Peyer's patch (tissue), 4 donors: Measurements from ENCODE around the gene NBEAL2.

Experiments used
- CTCF ChIP-seq, 6 experiments: fragments of 450-650 bp in 4 of 6; fragments of 200-600 bp in 2 of 6; sonication (generic) in 1 of 6; IDR thresholded peaks; one replicate each; pipeline ENCODE4 v1.5.1; 2017 to 2019; ENCODE audit warnings: antibody characterized with exemption in 6 of 6, mild to moderate bottlenecking in 3 of 6, moderate library complexity in 1 of 6
- POLR2A ChIP-seq, 2 donors: fragments of 450-650 bp; IDR thresholded peaks; one replicate each; pipeline ENCODE4 v1.5.1; 2017; ENCODE audit warnings: antibody characterized with exemption in 2 of 2, mild to moderate bottlenecking in 2 of 2, moderate library complexity in 2 of 2

DNA sequence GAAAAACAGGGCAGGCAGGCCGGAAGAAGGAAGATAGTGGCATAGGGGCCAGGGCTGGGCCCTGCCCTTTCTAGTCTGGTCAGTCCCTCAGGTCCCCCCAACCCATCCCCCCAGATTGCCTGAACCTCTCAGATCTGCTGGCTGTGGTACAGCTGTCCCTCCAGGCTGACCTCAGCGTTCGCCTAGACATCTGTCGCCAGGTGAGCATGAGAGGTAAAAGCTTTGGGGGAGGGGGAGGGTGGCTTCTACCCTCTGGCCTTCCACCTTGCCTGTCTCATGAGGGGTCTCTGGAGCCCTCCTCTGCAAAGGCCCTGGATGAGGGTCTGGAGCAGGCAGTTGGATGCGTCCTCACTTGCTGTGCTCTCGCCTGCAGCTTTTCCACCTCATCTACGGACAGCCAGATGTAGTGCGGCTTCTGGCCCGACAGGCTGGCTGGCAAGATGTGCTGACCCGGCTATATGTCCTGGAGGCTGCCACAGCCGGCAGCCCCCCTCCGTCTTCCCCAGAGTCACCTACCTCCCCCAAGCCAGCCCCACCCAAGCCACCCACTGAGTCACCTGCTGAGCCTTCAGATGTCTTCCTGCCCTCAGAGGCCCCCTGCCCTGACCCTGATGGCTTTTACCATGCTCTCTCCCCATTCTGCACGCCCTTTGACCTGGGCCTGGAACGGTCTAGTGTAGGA, 20.2 kb downstream of the NBEAL2 start:
- TF ChIP-seq CTCF (IDR thresholded peaks at IDR 0.05) (no peak), POLR2A (IDR thresholded peaks at IDR 0.05) (no peak)
